Measurements from ENCODE around the gene TPR. TPM values are rescaled to one million over a fixed set of nuclear protein-coding genes. Genes with fewer than 3 reads are reported as not detected.
A peak's percentile ranks its signal among the peaks of the same experiment; 100 is the strongest.

The TPR gene
- total RNA-seq, 1 donor from 2014 or later, result 111 TPM

DNA sequence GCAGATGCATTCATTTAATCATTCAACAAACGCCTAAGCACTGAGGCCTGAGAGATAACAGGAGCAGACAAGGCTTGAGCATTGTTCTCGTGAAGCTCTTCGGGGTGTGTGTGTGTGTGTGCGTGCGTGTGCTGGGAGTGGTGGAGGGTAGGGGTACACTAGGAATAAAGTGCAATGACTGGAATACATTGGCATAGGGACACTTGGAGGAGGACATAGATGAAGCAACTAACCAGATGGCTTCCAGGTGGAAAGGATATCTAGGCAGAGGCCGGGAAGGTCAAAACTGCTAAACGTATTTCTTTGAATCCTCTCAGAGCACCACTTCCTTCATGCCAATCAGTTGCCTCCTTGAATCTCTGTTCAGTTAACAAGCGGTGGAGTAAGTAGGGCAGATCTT, 92.6 kb downstream of the TPR start:
- H3K4me3 Mint-ChIP-seq, result no peak overlapping the region
- TF ChIP-seq, protein P1, sequence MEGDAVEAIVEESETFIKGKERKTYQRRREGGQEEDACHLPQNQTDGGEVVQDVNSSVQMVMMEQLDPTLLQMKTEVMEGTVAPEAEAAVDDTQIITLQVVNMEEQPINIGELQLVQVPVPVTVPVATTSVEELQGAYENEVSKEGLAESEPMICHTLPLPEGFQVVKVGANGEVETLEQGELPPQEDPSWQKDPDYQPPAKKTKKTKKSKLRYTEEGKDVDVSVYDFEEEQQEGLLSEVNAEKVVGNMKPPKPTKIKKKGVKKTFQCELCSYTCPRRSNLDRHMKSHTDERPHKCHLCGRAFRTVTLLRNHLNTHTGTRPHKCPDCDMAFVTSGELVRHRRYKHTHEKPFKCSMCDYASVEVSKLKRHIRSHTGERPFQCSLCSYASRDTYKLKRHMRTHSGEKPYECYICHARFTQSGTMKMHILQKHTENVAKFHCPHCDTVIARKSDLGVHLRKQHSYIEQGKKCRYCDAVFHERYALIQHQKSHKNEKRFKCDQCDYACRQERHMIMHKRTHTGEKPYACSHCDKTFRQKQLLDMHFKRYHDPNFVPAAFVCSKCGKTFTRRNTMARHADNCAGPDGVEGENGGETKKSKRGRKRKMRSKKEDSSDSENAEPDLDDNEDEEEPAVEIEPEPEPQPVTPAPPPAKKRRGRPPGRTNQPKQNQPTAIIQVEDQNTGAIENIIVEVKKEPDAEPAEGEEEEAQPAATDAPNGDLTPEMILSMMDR (conservative IDR thresholded peaks at IDR 0.05), result no peak
- no peak for DNase-seq (ENCODE audit: extremely low spot score, unreplicated experiment)
- H3K4me1 Mint-ChIP-seq (ENCODE audit: unreplicated experiment), result peaks cover 19% of the 10 kb centered on the region
- no peak overlapping the region for H3K27ac Mint-ChIP-seq
- no peaks in the 10 kb centered on the region for H3K9me3 Mint-ChIP-seq
- no peaks in the 10 kb centered on the region for H3K36me3 Mint-ChIP-seq
- H3K27me3 Mint-ChIP-seq, result no peaks in the 10 kb centered on the region

DNA sequence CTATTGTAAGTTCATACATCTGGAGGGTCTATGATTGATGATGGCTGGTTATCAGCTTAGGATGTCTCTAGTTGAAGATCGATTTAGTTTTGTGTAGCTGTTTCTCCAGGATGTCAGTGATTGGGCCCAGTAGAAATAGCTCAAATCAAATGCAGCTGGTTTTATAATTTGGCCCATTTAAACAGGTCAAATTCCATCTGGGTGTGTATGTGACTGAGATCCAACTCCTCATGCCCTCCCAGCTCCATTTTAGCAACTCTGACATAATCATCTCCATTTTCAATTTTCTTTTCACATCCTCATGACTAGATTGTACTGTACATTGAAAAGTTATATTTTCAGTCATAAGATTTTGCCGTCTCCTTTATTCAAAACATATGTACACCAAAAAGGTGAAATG, 99.2 kb downstream of the TPR start:
- DNase-seq (ENCODE audit: extremely low spot score, unreplicated experiment), result no peak
- TF ChIP-seq, protein P1 (conservative IDR thresholded peaks at IDR 0.05), result no peak
- Mint-ChIP-seq H3K27ac (peak overlapping the region; percentile 11), H3K27me3 (no peaks in the 10 kb centered on the region), H3K9me3 (no peaks in the 10 kb centered on the region), H3K4me3 (no peak overlapping the region), H3K36me3 (no peaks in the 10 kb centered on the region), H3K4me1 (ENCODE audit: unreplicated experiment) (peaks cover 16% of the 10 kb centered on the region)

DNA sequence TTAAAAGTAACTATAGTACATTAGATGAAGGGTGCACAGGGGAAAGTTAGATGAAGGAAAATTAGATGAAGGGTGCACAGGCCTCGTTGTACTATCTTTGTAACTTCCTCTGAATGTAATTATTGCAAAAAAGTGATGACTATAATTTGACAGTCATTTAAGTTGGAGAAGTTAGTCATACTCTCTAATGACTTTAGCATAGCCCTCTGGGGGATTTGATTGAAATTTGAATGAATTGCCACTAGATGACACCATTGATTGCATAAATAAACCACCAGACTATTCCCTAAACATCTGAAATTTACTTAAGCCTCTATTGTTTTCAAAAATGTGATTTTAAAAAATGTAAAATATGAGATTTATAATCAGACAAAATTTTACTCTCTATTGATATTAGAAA, 102.6 kb downstream of the TPR start:
- no peaks in the 10 kb centered on the region for H3K36me3 Mint-ChIP-seq
- H3K4me1 Mint-ChIP-seq (ENCODE audit: unreplicated experiment), result peaks cover 7% of the 10 kb centered on the region
- no peaks in the 10 kb centered on the region for H3K27me3 Mint-ChIP-seq
- H3K9me3 Mint-ChIP-seq, result no peaks in the 10 kb centered on the region
- H3K27ac Mint-ChIP-seq, result no peak overlapping the region
- no peak overlapping the region for H3K4me3 Mint-ChIP-seq
- DNase-seq (ENCODE audit: extremely low spot score, unreplicated experiment), result no peak
- TF ChIP-seq, protein P1 (conservative IDR thresholded peaks at IDR 0.05), result no peak

DNA sequence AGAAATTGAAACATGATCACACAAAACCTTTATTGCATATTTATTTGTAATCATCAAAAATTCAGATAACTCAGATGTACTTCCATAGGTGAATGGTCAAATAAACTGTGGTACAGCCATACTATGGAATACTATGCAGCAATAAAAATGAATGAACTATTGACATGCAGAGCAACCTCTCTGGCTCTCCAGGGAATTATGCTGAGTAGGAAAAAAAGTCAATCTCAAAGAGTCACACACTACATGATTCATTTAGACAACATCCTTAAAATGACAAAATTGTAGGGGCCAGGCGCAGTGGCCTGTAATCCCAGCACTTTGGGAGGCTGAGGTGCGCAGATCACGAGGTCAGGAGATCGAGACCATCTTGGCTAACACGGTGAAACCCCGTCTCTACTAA, 104.0 kb downstream of the TPR start:
- DNase-seq (ENCODE audit: extremely low spot score, unreplicated experiment), result no peak
- Mint-ChIP-seq H3K4me3 (no peak overlapping the region), H3K9me3 (no peaks in the 10 kb centered on the region), H3K36me3 (no peaks in the 10 kb centered on the region), H3K27me3 (no peaks in the 10 kb centered on the region), H3K4me1 (ENCODE audit: unreplicated experiment) (peaks cover 6% of the 10 kb centered on the region), H3K27ac (no peak overlapping the region)
- TF ChIP-seq, protein P1 (conservative IDR thresholded peaks at IDR 0.05), result no peak

Other genes with a start within 250 kb of the TPR start
- not detected in 2 replicates for gene PRG4, start 79.0 kb downstream of the TPR start, total RNA-seq (ENCODE audit: low replicate concordance)
- 17.7 and 22.3 TPM in 2 replicates for gene ODR4, start 585 bp upstream of the TPR start, total RNA-seq (ENCODE audit: low replicate concordance)
- not detected in 2 replicates for gene PDC, start 85.9 kb upstream of the TPR start, total RNA-seq (ENCODE audit: low replicate concordance)

Measured in type B pancreatic cell (in vitro differentiated cells).